KBM-7 (cell line): ENCODE results near the gene CHPF.
A peak's percentile ranks its signal among the peaks of the same experiment; 100 is the strongest.

Experiments
- DNase-seq: peaks from one replicate; pipeline ENCODE4 v3.0.0-alpha.2; 2015
- in situ Hi-C: fragments of 300-500 bp; cut with MboI; formaldehyde crosslinking; loops from 2 replicates; pipeline ENCODE4 v1.14.3; 2020; ENCODE audit warnings: low sequenced_read_pairs, low pct_unique_long_range_greater_than_20kb, mixed read lengths

CHPF gene

DNA sequence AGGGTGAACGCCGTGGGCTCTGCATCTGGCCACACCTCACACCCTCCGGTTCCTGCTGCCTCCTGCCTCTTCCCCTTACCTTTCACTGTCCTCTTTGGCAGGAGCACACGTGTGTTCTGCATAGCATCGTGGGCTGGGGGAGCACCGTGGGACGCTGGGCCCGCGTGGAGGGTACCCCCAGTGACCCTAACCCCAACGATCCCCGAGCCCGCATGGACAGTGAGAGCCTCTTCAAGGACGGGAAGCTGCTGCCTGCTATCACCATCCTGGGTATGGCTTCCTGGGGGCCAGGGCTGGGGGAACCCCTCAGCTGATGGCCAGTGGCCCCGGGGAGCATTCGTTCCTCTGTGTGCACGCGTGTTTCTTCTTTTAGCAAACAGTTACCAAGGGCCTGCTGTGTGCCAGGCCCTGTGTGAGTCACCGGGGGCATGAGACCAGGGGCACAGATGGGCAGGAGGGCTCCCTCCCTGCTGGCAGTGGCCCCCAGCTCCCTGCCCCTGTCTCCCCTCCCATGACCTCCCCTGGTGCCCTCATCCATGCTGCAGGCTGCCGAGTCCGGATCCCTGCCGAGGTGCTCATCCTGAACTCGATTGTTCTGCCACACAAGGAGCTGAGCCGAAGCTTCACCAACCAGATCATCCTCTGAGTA is 37.3 kb downstream of the CHPF start:
- no peak for DNase-seq
- in situ Hi-C loops = no loop called here

- in situ Hi-C loops = no loop called here
Observed at GRCh38 chr2:219505585-219505984, 38.0 kb downstream of the CHPF start.

DNA sequence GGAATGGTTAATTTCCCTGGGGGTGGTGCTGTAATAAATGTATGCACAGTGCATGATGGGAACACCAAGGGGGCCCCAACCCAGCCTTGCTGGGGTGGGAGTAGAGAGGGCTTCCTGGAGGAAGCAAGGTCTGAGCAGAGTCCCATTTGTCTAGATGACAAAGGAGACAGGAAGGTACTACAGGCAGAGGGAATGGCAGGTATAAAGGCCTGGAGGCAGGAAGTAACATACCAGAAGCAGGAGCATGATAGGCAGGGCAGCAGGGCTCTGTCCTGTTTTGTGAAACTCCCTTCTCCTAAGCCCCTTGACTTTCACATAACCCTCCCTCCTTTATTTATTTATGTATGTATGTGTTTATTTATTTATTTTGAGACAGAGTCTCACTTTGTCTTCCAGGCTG is 41.0 kb downstream of the CHPF start:
- no peak for DNase-seq
- in situ Hi-C loops = no loop called here

More at GRCh38 chr2:219505585-219505984, 38.0 kb downstream of the CHPF start:
- DNase-seq = no peak

- DNase-seq = no peak
- in situ Hi-C loops = no loop called here
Observed at GRCh38 chr2:219501849-219502248, 41.8 kb downstream of the CHPF start.

GRCh38 chr2:219500135-219500534 is 43.5 kb downstream of the CHPF start:
- in situ Hi-C loops = no loop called here
- DNase-seq = no peak

DNA sequence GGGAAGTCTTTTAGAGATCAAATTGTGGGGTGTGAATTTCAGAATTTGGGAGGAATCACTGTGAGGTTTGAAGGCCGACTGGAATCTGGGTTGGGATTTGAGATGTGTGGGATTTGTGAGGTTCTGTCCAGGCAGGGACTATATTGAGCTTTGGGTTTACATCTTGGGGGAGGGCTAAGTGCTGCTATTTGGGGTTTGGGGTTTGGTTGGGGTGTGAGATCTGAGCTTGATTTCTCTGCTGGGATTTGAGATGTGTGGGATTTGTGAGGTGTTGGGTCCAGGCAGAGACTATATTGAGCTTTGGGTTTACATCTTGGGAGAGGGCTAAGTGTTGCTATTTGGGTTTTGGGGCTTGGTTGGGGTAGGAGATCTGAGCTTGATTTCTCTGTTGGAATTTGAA is 44.1 kb downstream of the CHPF start:
- no peak for DNase-seq
- in situ Hi-C loops = no loop called here

GRCh38 chr2:219499058-219499307 is 44.6 kb downstream of the CHPF start:
- no peak for DNase-seq

DNA sequence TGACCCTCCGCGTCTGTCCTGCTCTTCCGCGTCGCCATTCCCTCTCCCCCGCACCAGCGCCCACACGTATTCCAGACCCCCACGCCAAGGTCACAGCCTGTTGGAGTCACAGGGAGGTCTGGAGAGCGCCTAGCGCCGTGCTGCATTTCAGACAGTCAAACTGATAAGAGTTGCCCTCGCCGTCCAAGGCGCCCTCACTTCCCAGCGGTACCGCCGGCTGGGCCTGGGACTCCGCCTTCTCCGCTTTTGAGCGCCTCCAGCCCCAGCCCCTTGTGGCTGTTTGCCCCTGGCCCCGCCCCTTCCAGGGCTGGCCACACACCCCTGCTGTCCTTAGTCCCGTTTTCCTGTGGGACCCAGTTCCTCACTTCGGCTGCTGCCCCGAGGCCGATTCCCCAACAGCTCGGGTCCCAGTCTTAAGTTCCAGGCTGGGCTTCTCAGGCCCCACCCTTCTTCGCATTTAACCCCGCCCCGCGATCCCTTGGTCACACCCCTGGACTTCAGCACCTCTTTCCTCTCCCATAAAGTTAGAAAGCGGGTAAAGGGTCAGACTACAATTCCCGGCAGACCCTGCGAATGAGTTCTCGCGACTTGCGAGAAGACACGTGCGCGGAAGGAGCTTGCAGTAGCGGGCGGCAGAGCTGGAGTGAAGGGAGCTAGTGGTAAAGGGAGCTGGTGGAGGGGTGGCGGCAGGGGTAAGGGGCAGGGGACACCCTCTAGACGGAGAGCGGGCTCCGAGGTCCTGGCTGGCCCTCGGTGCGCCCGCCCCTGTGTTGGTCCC is 45.1 kb downstream of the CHPF start, which contains the start of gene GMPPA:
GMPPA (plus strand) TSS at position 612 of the 778 bp plus-strand sequence. CDS start 1,085 bp downstream, outside the sequence.
- in situ Hi-C loops = no loop called here

More at GRCh38 chr2:219499058-219499307, 44.6 kb downstream of the CHPF start:
- in situ Hi-C loops = no loop called here

DNA sequence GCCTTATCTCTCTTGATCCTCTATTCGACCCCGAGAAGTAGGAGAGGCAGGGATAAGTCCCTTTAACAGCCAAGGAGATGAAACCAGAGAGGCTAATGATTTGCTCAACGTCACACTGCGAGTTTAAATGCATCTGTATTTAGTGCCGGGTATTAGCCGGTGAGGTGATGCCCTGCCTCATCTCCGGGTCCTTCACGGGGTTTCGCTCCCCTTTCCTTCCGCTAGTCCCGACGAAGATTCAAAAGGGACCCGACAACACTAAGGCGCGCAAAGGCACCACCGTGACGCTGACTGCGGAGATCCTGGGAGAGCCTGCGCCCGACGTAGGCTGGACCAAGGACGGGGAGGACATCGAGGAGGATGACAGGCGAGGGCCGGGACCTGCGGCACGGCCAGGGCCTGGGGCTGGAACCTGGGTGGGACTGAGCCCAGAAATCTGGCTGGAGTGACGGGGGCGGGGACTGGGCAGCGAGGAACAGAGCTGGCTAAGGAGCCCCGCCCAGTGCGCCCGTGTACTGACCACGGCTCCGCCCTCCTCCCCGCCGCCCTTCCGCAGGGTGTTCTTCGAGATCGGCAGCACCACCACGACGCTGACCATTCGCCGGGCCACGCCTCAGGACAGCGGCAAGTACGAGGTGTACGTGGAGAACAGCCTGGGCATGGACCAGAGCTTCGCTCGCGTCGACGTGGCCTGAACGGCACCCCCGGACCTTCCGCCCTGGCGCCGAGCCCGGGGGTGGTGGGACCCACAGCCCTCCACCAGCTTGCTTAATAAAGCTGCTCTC is 45.9 kb downstream of the CHPF start:
- in situ Hi-C loops = no loop called here
- DNase-seq = no peak

More for the DNA sequence above, 45.1 kb downstream of the CHPF start, which contains the start of gene GMPPA:
- peak; percentile 100 for DNase-seq

GRCh38 chr2:219496825-219497494 is 46.6 kb downstream of the CHPF start:
- in situ Hi-C loops = no loop called here
- no peak for DNase-seq

DNA sequence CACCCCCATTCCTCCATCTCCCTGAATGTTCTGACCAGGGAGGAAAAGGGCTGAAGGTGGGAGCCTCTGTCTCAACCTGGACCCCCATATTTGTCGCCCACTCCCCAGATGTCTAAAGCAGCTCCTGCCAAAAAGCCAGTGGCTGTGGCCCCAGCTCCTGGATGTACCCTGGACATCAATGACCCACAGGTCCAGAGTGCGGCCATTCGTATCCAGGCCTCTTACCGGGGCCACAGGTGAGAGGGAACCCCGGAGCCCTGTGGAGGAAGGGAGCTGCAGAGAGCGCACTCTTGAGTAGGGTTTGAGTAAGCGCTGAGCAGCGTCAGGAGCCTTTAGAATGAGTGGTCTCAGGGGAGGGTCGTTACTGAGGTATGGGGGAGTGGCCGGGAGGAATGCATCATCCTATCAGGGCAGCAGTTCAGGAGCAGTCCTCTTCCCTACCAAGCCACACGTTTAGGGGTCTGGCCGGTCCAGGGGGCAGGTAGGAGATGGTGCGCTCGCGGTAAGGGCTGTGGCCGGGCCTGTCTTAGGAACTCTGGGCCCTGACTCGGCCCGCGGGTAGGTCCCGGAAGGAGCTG is 47.3 kb downstream of the CHPF start:
- no peak for DNase-seq
- in situ Hi-C loops = no loop called here

DNA sequence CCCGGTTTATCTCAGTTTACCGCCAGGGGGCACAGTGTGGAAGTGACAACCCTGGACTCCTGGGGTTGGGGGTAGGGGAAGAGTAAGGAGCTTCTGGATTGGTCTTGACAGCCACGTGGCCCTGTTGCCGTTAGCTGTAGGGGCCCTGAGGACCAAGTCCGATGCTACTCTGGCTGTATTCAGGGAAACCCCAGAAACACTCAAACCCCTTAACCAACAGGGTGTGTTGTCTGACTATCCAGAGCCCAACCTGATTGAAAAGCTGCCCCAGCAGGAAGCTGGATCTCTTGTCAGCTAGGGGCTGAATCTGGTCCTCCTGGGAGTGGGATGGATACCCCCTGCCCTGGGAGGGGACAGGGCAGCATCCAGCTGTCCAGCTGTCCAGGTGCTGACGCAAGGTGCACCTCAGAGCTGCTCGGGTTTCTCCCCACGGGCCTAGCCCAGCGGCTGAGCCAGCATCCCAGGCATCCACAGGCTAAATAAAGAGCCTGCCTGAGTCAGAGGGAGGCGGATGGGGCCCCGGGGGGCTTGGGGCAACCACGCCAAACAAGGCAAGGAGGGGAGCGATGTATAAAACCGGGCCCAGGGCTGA is 48.0 kb downstream of the CHPF start:
- peak; percentile 75 for DNase-seq
- in situ Hi-C loops = no loop called here

DNA sequence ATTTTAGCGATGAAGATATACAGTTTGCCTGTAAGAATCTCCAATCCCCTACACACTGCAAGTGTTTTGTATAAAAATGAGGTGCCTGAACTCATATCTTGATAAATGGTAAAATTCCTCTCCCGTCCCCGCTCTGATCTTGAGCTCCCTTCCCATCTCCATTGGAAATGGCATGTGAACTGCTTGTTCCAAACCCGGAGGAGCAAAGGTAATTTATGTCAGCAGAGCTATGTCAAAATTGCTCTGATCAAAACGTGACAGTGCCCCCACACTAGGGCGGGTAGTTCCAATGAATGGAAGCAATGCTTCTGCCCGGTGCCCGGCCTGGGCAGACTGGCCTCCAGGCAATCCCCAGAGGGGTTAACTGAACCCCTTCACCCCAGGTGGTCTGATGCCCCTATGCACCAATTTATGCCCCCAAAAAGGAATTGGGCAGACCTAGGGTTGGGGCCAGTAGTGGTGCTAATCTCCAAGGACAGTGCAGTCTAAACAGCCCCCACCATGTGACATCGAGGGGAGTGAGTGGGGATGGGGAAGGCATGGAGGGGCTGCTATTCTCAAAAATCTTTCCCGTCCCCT is 48.6 kb downstream of the CHPF start:
- in situ Hi-C loops = no loop called here
- DNase-seq = no peak

DNA sequence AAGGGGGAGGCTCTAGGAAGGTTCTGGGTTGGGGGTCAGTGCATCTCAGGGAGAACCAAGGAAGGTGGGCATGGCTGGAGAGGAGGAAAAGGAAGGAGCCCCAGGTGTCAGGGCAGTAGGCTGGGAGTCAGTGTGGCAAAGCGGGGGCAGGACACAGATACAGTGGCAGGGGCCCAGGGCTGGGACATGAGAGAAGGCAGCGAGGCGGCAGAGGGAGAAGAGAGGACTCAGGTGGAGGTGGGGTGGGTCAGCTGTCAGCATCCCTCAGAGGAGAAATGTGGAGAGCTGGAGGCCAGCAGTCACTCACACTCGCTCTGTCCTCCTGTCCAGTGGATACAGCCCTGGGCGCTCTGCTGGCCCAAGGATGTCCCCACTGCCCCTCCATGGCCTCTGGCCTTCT is 50.5 kb downstream of the CHPF start:
- in situ Hi-C loops = no loop called here
- no peak for DNase-seq

DNA sequence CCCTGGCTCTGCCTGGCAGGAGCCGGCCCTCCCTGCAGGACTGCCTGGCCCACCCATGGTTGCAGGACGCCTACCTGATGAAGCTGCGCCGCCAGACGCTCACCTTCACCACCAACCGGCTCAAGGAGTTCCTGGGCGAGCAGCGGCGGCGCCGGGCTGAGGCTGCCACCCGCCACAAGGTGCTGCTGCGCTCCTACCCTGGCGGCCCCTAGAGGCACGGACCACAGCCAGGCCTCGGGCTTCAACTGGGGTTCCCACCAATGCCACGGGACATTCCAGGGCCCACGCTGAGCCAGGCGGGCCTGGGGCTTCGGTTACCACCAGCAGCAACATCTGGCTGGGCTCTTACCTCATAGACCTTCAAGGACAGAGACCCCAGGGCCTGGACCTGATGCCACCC is 51.0 kb downstream of the CHPF start:
- in situ Hi-C loops = no loop called here
- no peak for DNase-seq

GRCh38 chr2:219491278-219491963 is 52.2 kb downstream of the CHPF start:
- in situ Hi-C loops = no loop called here

DNA sequence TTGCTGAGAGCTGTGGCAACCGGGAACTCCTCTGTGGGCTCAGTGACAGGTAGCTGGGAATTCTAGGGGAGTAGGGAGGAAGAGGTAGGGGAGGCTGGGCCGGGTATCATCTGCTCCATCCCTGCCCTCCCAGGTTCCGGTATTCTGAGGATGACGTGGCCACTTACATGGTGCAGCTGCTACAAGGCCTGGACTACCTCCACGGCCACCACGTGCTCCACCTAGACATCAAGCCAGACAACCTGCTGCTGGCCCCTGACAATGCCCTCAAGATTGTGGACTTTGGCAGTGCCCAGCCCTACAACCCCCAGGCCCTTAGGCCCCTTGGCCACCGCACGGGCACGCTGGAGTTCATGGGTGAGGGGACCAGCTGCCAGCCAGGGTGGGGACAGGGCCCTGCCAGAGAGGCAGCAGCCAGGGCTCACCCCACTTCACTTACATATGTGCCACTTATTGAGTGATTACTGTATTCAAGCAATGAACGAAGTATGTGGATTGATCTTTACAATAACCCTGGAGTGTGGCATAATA is 52.9 kb downstream of the CHPF start:
- in situ Hi-C loops = no loop called here
- DNase-seq = no peak

More at GRCh38 chr2:219491278-219491963, 52.2 kb downstream of the CHPF start:
- no peak for DNase-seq

DNA sequence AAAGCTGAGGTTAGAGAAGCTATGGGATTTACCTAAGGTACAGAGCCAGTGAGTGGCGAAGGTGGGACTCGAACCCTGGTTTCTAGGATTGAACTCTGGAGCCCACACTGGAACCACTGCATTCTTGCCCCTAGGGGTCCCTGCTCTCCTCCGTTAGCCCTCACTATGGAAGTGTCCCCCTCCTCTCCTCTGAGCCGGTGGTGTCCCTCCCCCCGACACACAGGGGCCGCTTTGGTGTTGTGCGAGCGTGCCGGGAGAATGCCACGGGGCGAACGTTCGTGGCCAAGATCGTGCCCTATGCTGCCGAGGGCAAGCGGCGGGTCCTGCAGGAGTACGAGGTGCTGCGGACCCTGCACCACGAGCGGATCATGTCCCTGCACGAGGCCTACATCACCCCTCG is 53.4 kb downstream of the CHPF start:
- DNase-seq = no peak
- in situ Hi-C loops = no loop called here
